LNCaP clone FGC (cell line): ENCODE measurements around the gene FAM168A.

Source experiments
- DNase-seq: peaks from one replicate; pipeline ENCODE4 v3.0.0-alpha.2; 2011; ENCODE audit warnings: low read depth
- H3K4me3 ChIP-seq: 2 replicates; pipeline ENCODE4 v1.5.1; 2011; ENCODE audit warnings: mild to moderate bottlenecking, low read depth, low read length, control low read depth
- CTCF ChIP-seq: IDR thresholded peaks from 2 replicates; pipeline ENCODE4 v1.5.1; 2012; ENCODE audit warnings: mild to moderate bottlenecking; ENCODE audit not compliant: control insufficient read depth, insufficient read depth; ENCODE audit errors: extremely low read depth

The FAM168A gene

GRCh38 chr11:73355109-73355508 is 242.8 kb downstream of the FAM168A start:
- no peak for TF ChIP-seq CTCF
- H3K4me3 ChIP-seq, result no peak overlapping the region
- DNase-seq, result no peak

- H3K4me3 ChIP-seq, result no peak overlapping the region
- no peak for TF ChIP-seq CTCF
- DNase-seq, result no peak
Observed at GRCh38 chr11:73353422-73353821, 244.5 kb downstream of the FAM168A start.

GRCh38 chr11:73350908-73351636 is 246.8 kb downstream of the FAM168A start:
- TF ChIP-seq CTCF, result peak; percentile 95
- peak; percentile 7 for DNase-seq
- no peak overlapping the region for H3K4me3 ChIP-seq
